ENCODE results near the gene TEX11.
"Not testable (repeated sequence)": the region's sequence is repeated elsewhere in the genome, so short reads cannot be mapped to it uniquely, and the experiment has no call there.

Gene TEX11

GRCh38 chrX:70515270-70515669, 393.2 kb downstream of the TEX11 start:
- DNase-seq (ENCODE audit: low read depth, low spot score); H3K4me3 ChIP-seq (ENCODE audit: low read length): not testable (repeated sequence)

GRCh38 chrX:70509078-70509477, 399.4 kb downstream of the TEX11 start:
- no peak overlapping the region for H3K4me3 ChIP-seq (ENCODE audit: low read length)
- DNase-seq (ENCODE audit: low read depth, low spot score), result no peak

GRCh38 chrX:70508296-70508911, 400.1 kb downstream of the TEX11 start:
- H3K4me3 ChIP-seq (ENCODE audit: low read length), result no peak overlapping the region
- DNase-seq (ENCODE audit: low read depth, low spot score), result no peak

- no peak for DNase-seq (ENCODE audit: low read depth, low spot score)
Measured at GRCh38 chrX:70505451-70505841, 403.1 kb downstream of the TEX11 start.

GRCh38 chrX:70504772-70505450, 403.6 kb downstream of the TEX11 start:
- no peak for DNase-seq (ENCODE audit: low read depth, low spot score)
- H3K4me3 ChIP-seq (ENCODE audit: low read length), result no peak overlapping the region

More at GRCh38 chrX:70505451-70505841, 403.1 kb downstream of the TEX11 start:
- H3K4me3 ChIP-seq (ENCODE audit: low read length), result no peak overlapping the region

- DNase-seq (ENCODE audit: low read depth, low spot score), result no peak
- no peak overlapping the region for H3K4me3 ChIP-seq (ENCODE audit: low read length)
Measured at GRCh38 chrX:70500826-70501225, 407.7 kb downstream of the TEX11 start.

GRCh38 chrX:70498129-70498528, 410.4 kb downstream of the TEX11 start:
- no peak for DNase-seq (ENCODE audit: low read depth, low spot score)
- H3K4me3 ChIP-seq (ENCODE audit: low read length), result no peak overlapping the region

- no peak overlapping the region for H3K4me3 ChIP-seq (ENCODE audit: low read length)
- DNase-seq (ENCODE audit: low read depth, low spot score), result no peak
Measured at GRCh38 chrX:70497026-70497425, 411.5 kb downstream of the TEX11 start.

- no peak overlapping the region for H3K4me3 ChIP-seq (ENCODE audit: low read length)
- DNase-seq (ENCODE audit: low read depth, low spot score), result no peak
Measured at GRCh38 chrX:70496491-70496890, 412.0 kb downstream of the TEX11 start.

GRCh38 chrX:70494441-70494840, 414.1 kb downstream of the TEX11 start:
- H3K4me3 ChIP-seq (ENCODE audit: low read length), result no peak overlapping the region
- DNase-seq (ENCODE audit: low read depth, low spot score), result no peak

GRCh38 chrX:70488856-70489255, 419.7 kb downstream of the TEX11 start:
- no peak for DNase-seq (ENCODE audit: low read depth, low spot score)
- H3K4me3 ChIP-seq (ENCODE audit: low read length), result no peak overlapping the region

GRCh38 chrX:70485466-70485865, 423.0 kb downstream of the TEX11 start:
- H3K4me3 ChIP-seq (ENCODE audit: low read length), result no peak overlapping the region

GRCh38 chrX:70482300-70482699, 426.2 kb downstream of the TEX11 start:
- DNase-seq (ENCODE audit: low read depth, low spot score), result no peak
- H3K4me3 ChIP-seq (ENCODE audit: low read length), result no peak overlapping the region

More at GRCh38 chrX:70485466-70485865, 423.0 kb downstream of the TEX11 start:
- DNase-seq (ENCODE audit: low read depth, low spot score), result no peak

- no peak overlapping the region for H3K4me3 ChIP-seq (ENCODE audit: low read length)
- DNase-seq (ENCODE audit: low read depth, low spot score), result no peak
Measured at GRCh38 chrX:70481471-70482270, 426.8 kb downstream of the TEX11 start.

GRCh38 chrX:70480660-70481018, 427.9 kb downstream of the TEX11 start:
- DNase-seq (ENCODE audit: low read depth, low spot score), result no peak
- no peak overlapping the region for H3K4me3 ChIP-seq (ENCODE audit: low read length)

- no peak overlapping the region for H3K4me3 ChIP-seq (ENCODE audit: low read length)
- no peak for DNase-seq (ENCODE audit: low read depth, low spot score)
Measured at GRCh38 chrX:70479922-70480659, 428.4 kb downstream of the TEX11 start.

GRCh38 chrX:70479247-70479921, 429.1 kb downstream of the TEX11 start:
- no peak for DNase-seq (ENCODE audit: low read depth, low spot score)
- H3K4me3 ChIP-seq (ENCODE audit: low read length), result no peak overlapping the region

Data from Jurkat, Clone E6-1 (cell line).